Body of pancreas (tissue), 4 donors: ENCODE measurements around the gene ARAP1. TPM values are rescaled to one million over a fixed set of nuclear protein-coding genes. Genes with fewer than 3 reads are reported as not detected.
A peak's percentile ranks its signal among the peaks of the same experiment; 100 is the strongest.

Experiments used
- ATAC-seq: fragments of 150-250 bp; one replicate; pipeline ENCODE4 v1.9.1; 2016
- DNase-seq, 4 donors: peaks; one replicate each; pipeline ENCODE4 v3.0.0-alpha.2; 2019
- H3K27ac ChIP-seq, 4 donors: fragments of 200-600 bp; sonication (generic); 1 replicate in 3 of 4; 2 replicates in 1 of 4; pipeline versions ENCODE4 v1.5.1 to v1.6.1; 2016 to 2019; ENCODE audit warnings: mild to moderate bottlenecking in 1 of 4, mixed read lengths in 1 of 4, moderate library complexity in 1 of 4
- H3K27me3 ChIP-seq, 2 donors: fragments of 200-600 bp; sonication (generic); one replicate each; pipeline ENCODE4 v1.6.0; 2016; ENCODE audit warnings: mild to moderate bottlenecking in 1 of 2
- H3K36me3 ChIP-seq, 2 donors: fragments of 200-600 bp; sonication (generic); replicated peaks in 1 of 2; 2 replicates each; pipeline ENCODE4 v1.5.1; 2016; ENCODE audit warnings: low read depth in 2 of 2; ENCODE audit not compliant: insufficient read depth in 1 of 2
- H3K4me1 ChIP-seq: fragments of 200-600 bp; sonication (generic); one replicate; pipeline ENCODE4 v1.6.0; 2016
- H3K4me3 ChIP-seq, 2 donors: fragments of 200-600 bp; sonication (generic); 1 replicate in 1 of 2; 2 replicates in 1 of 2; pipeline ENCODE4 v1.5.1; 2016 to 2019
- H3K9me3 ChIP-seq, 3 donors: fragments of 200-600 bp; sonication (generic); 1 replicate in 2 of 3; 2 replicates in 1 of 3; pipeline ENCODE4 v1.5.1; 2016
- CTCF ChIP-seq, 7 experiments: fragments of 450-650 bp in 4 of 7; fragments of 200-600 bp in 3 of 7; sonication (generic) in 3 of 7; IDR thresholded peaks; one replicate each; pipeline ENCODE4 v1.5.1; 2016 to 2019; ENCODE audit warnings: antibody characterized with exemption in 7 of 7
- POLR2A ChIP-seq, 3 donors: fragments of 450-650 bp; IDR thresholded peaks; one replicate each; pipeline ENCODE4 v1.6.1; 2016; ENCODE audit warnings: antibody characterized with exemption in 3 of 3, mild to moderate bottlenecking in 2 of 3
- WGBS, 2 donors: methylation state at CpG; one replicate each; pipeline ENCODE4 v1.1.5; 2017; 5-methylcytosine and 5-hydroxymethylcytosine counted together
- intact Hi-C: fragments of 100-400 bp; cut with DNase I; formaldehyde crosslinking; loops from one replicate; pipeline ENCODE4 v1.15.1; 2023
- total RNA-seq, 2 donors: library from RNA; depleted of rRNA; stranded (reverse); fragments of >200 nt; gene quantifications; one replicate each; pipeline ENCODE4 v1.1.0, GENCODE V29; 2016

ARAP1 gene
- total RNA-seq, 2 donors from 2014 or later: 63.3 to 208 TPM

- H3K27me3 ChIP-seq: no peaks in the 10 kb centered on the region
- DNase-seq (no peak), ATAC-seq (no peak)
- no peaks in the 10 kb centered on the region for H3K9me3 ChIP-seq
- H3K27ac ChIP-seq: peak overlapping the region; percentile 84 to 97 (median 92)
- peaks cover 74% of the 10 kb centered on the region for H3K4me1 ChIP-seq
- TF ChIP-seq POLR2A (IDR thresholded peaks at IDR 0.05) (no peak), CTCF (IDR thresholded peaks at IDR 0.05) (no peak)
- WGBS, 2 donors: 52 to 54% methylated on average over 4 of the region's 4 CpGs
- intact Hi-C loops: no loop called here
- H3K36me3 ChIP-seq: no peaks in the 10 kb centered on the region
- H3K4me3 ChIP-seq: peak overlapping the region; percentile 76 to 96
These were observed 27.4 kb upstream of the ARAP1 start for GRCh38 chr11:72779495-72780128.

- Histone ChIP-seq H3K9me3 (no peaks in the 10 kb centered on the region), H3K4me1 (peaks cover 82% of the 10 kb centered on the region), H3K27ac (peak overlapping the region; percentile 84 to 97 (median 92)), H3K27me3 (no peaks in the 10 kb centered on the region), H3K36me3 (no peaks in the 10 kb centered on the region), H3K4me3 (no peak overlapping the region)
- WGBS, 2 donors: 24 to 32% methylated on average over 7 of the region's 7 CpGs
- intact Hi-C loops: no loop called here
- DNase-seq (peak; percentile 65 to 86 (median 82)), ATAC-seq (peak; percentile 27)
- TF ChIP-seq POLR2A (IDR thresholded peaks at IDR 0.05) (peak; percentile 28 to 70 (median 45)), CTCF (IDR thresholded peaks at IDR 0.05) (no peak)
These were observed 26.6 kb upstream of the ARAP1 start for GRCh38 chr11:72778535-72779494.

GRCh38 chr11:72777755-72778278 lies 25.6 kb upstream of the ARAP1 start:
- no peaks in the 10 kb centered on the region for H3K9me3 ChIP-seq
- H3K27me3 ChIP-seq: no peaks in the 10 kb centered on the region
- H3K4me3 ChIP-seq: no peak overlapping the region
- peak in 1 of 3 donors; percentile 5 for TF ChIP-seq POLR2A (IDR thresholded peaks at IDR 0.05)
- TF ChIP-seq CTCF (IDR thresholded peaks at IDR 0.05): no peak
- DNase-seq: peak; percentile 80 to 93 (median 87)
- 17 to 29% methylated on average over 5 of the region's 5 CpGs for WGBS, 2 donors
- intact Hi-C loops: no loop called here
- no peaks in the 10 kb centered on the region for H3K36me3 ChIP-seq
- peak; percentile 51 for ATAC-seq
- peak overlapping the region; percentile 84 to 97 (median 92) for H3K27ac ChIP-seq
- H3K4me1 ChIP-seq: peaks cover 91% of the 10 kb centered on the region

- intact Hi-C loops: no loop called here
- ATAC-seq (peak; percentile 52), DNase-seq (peak; percentile 76 to 89 (median 87))
- Histone ChIP-seq H3K9me3 (no peaks in the 10 kb centered on the region), H3K27ac (peak overlapping the region; percentile 84 to 97 (median 92)), H3K4me3 (no peak overlapping the region), H3K36me3 (no peaks in the 10 kb centered on the region), H3K4me1 (peaks cover 93% of the 10 kb centered on the region), H3K27me3 (no peaks in the 10 kb centered on the region)
- peak in 1 of 7 experiments; percentile 4 for TF ChIP-seq CTCF (IDR thresholded peaks at IDR 0.05)
- TF ChIP-seq POLR2A (IDR thresholded peaks at IDR 0.05): peak in 2 of 3 donors; percentile 32 to 51
- WGBS, 2 donors: 7 to 10% methylated on average over 2 to 7 of the region's 7 CpGs
These were observed 24.9 kb upstream of the ARAP1 start for GRCh38 chr11:72776844-72777754.
